ENCODE data around the gene NTSR1. TPM values are rescaled to one million over a fixed set of nuclear protein-coding genes. Genes with fewer than 3 reads are reported as not detected.

The NTSR1 gene
- total and polyA plus RNA-seq, 2 donors (not counting 1 experiment from before 2014, with no cell fraction given) = not detected

- peaks cover 0 to 3% (median 0%) of the 10 kb centered on the region in 4 experiments for H3K27me3 ChIP-seq (replicated peaks in 1 of 4; ENCODE audit: control extremely low read depth in 1 of 4, control insufficient read depth in 3 of 4, insufficient read depth in 4 of 4, low read length in 3 of 4)
- peaks cover 0 to 11% (median 0%) of the 10 kb centered on the region in 3 donors for H3K9me3 ChIP-seq (ENCODE audit: control extremely low read depth in 1 of 3, control insufficient read depth in 2 of 3, insufficient read depth in 1 of 3, low read length in 2 of 3)
- intact Hi-C loops (cut with micrococcal nuclease) = no loop called here
- Mint-ChIP-seq H3K27me3 (peaks cover 8% of the 10 kb centered on the region), H3K4me3 (no peak overlapping the region), H3K27ac (no peak overlapping the region), H3K4me1 (peaks cover 2% of the 10 kb centered on the region), H3K9me3 (ENCODE audit: insufficient read depth) (no peaks in the 10 kb centered on the region)
- no peaks in the 10 kb centered on the region for H3K36me3 ChIP-seq (replicated peaks in 1 of 2; ENCODE audit: control extremely low read depth in 1 of 2, control insufficient read depth in 1 of 2, extremely low read depth in 1 of 2, insufficient read depth in 2 of 2, low read length in 1 of 2)
- CTCF ChIA-PET = no interaction called here
- no peaks in the 10 kb centered on the region for H4K20me1 ChIP-seq (ENCODE audit: control insufficient read depth, insufficient read depth, low read length, poor library complexity, severe bottlenecking)
- no peaks in the 10 kb centered on the region for H3K79me2 ChIP-seq (ENCODE audit: control insufficient read depth, insufficient read depth, low read length)
- H2AFZ ChIP-seq (ENCODE audit: insufficient read depth, low read depth, low read length, poor library complexity, severe bottlenecking) = no peak overlapping the region
- POLR2A ChIA-PET = no interaction called here
- no peak for ATAC-seq (ENCODE audit: low read depth)
- H3K4me2 ChIP-seq (replicated peaks; ENCODE audit: low read depth, low read length, poor library complexity, severe bottlenecking) = no peak overlapping the region
- no peak overlapping the region for H3K9ac ChIP-seq (ENCODE audit: low read length)
- TF ChIP-seq, protein P1, sequence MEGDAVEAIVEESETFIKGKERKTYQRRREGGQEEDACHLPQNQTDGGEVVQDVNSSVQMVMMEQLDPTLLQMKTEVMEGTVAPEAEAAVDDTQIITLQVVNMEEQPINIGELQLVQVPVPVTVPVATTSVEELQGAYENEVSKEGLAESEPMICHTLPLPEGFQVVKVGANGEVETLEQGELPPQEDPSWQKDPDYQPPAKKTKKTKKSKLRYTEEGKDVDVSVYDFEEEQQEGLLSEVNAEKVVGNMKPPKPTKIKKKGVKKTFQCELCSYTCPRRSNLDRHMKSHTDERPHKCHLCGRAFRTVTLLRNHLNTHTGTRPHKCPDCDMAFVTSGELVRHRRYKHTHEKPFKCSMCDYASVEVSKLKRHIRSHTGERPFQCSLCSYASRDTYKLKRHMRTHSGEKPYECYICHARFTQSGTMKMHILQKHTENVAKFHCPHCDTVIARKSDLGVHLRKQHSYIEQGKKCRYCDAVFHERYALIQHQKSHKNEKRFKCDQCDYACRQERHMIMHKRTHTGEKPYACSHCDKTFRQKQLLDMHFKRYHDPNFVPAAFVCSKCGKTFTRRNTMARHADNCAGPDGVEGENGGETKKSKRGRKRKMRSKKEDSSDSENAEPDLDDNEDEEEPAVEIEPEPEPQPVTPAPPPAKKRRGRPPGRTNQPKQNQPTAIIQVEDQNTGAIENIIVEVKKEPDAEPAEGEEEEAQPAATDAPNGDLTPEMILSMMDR (IDR thresholded peaks at IDR 0.05) = no peak
- DNase-seq = no peak
- H3K4me3 ChIP-seq (ENCODE audit: control extremely low read depth in 1 of 5, extremely low read depth in 1 of 5, insufficient read depth in 1 of 5, low read depth in 2 of 5, low read length in 4 of 5) = no peak overlapping the region
- 88% methylated on average over 16 of the region's 18 CpGs for WGBS (ENCODE audit: insufficient coverage)
- no peaks in the 10 kb centered on the region for H3K4me1 ChIP-seq (ENCODE audit: control insufficient read depth in 2 of 2, insufficient read depth in 2 of 2, low read length in 2 of 2)
- H3K27ac ChIP-seq (ENCODE audit: low read length in 2 of 2) = no peak overlapping the region
Measured at GRCh38 chr20:62700261-62700930, 8.2 kb upstream of the NTSR1 start.

DNA sequence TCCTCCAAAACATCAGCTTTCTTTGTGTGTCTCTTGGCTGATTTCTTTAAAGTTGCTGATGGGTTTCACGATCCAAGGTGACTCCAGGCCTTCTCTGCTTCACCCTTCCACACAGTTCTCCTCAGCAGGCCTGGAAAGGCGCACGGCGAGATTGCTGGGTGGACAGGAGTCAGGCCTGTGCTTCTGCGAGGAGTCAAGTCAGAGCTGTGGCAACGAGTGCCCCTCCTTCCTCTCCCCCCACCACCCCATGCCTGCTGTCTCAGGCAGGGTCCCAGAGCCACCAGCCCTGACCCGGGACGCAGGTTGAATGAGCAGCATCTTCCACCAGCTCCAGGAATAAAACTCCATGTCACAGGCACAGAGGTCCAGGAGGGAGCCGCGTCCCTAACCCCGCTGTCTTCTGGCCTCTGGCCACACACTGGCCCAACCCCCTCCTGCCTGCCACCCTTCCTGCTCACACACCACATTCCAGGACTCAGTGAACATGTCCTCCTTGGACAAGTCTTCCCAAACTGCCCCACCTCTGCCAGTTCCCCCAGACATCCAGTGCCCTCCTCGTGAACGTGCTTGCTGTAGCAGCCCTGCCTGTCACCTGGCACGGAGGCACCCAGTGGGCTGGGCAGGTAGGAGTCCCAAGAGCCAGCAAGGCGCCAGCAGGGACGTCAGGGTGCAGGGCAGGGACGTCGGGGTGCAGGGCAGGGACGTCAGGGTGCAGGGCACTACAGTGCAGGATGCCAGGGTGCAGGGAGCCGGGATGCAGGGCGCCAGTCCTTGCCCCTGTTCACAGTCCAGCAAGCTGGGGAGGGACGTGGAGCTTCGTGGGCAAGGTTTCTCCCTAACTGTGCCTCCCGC, 7.2 kb upstream of the NTSR1 start:
- no peak overlapping the region for H3K9ac ChIP-seq (ENCODE audit: low read length)
- Mint-ChIP-seq H3K4me1 (peaks cover 2% of the 10 kb centered on the region), H3K9me3 (ENCODE audit: insufficient read depth) (no peaks in the 10 kb centered on the region), H3K4me3 (no peak overlapping the region), H3K27ac (no peak overlapping the region), H3K27me3 (peaks cover 6% of the 10 kb centered on the region)
- peaks cover 0 to 11% (median 0%) of the 10 kb centered on the region in 3 donors for H3K9me3 ChIP-seq (ENCODE audit: control extremely low read depth in 1 of 3, control insufficient read depth in 2 of 3, insufficient read depth in 1 of 3, low read length in 2 of 3)
- no peak overlapping the region for H3K4me3 ChIP-seq (ENCODE audit: control extremely low read depth in 1 of 5, extremely low read depth in 1 of 5, insufficient read depth in 1 of 5, low read depth in 2 of 5, low read length in 4 of 5)
- no peak overlapping the region for H3K27ac ChIP-seq (ENCODE audit: low read length in 2 of 2)
- ATAC-seq (ENCODE audit: low read depth) = no peak
- no peaks in the 10 kb centered on the region for H4K20me1 ChIP-seq (ENCODE audit: control insufficient read depth, insufficient read depth, low read length, poor library complexity, severe bottlenecking)
- no peak for DNase-seq
- H3K36me3 ChIP-seq (replicated peaks in 1 of 2; ENCODE audit: control extremely low read depth in 1 of 2, control insufficient read depth in 1 of 2, extremely low read depth in 1 of 2, insufficient read depth in 2 of 2, low read length in 1 of 2) = no peaks in the 10 kb centered on the region
- H3K27me3 ChIP-seq (replicated peaks in 1 of 4; ENCODE audit: control extremely low read depth in 1 of 4, control insufficient read depth in 3 of 4, insufficient read depth in 4 of 4, low read length in 3 of 4) = peaks cover 0 to 7% (median 0%) of the 10 kb centered on the region in 4 experiments
- H3K4me1 ChIP-seq (ENCODE audit: control insufficient read depth in 2 of 2, insufficient read depth in 2 of 2, low read length in 2 of 2) = no peaks in the 10 kb centered on the region
- intact Hi-C loops (cut with micrococcal nuclease) = no loop called here
- no peak overlapping the region for H3K4me2 ChIP-seq (replicated peaks; ENCODE audit: low read depth, low read length, poor library complexity, severe bottlenecking)
- ChIA-PET POLR2A (no interaction called here), CTCF (no interaction called here)
- TF ChIP-seq, protein P1 (IDR thresholded peaks at IDR 0.05) = no peak
- TF ChIP-seq EZH2 (IDR thresholded peaks at IDR 0.05; ENCODE audit: borderline replicate concordance, insufficient read depth, low read depth, low read length, poor library complexity, severe bottlenecking) = no peak
- H2AFZ ChIP-seq (ENCODE audit: insufficient read depth, low read depth, low read length, poor library complexity, severe bottlenecking) = no peak overlapping the region
- 89% methylated on average over 24 of the region's 24 CpGs for WGBS (ENCODE audit: insufficient coverage)
- H3K79me2 ChIP-seq (ENCODE audit: control insufficient read depth, insufficient read depth, low read length) = no peaks in the 10 kb centered on the region

All from B cell (primary cell).